Ishikawa (cell line): ENCODE measurements around the gene TPCN2.

Source experiments
- CEBPB ChIP-seq: IDR thresholded peaks from 2 replicates; pipeline ENCODE4 v1.6.1; 2012
- EP300 ChIP-seq: IDR thresholded peaks from 2 replicates; pipeline ENCODE4 v1.6.1; 2012; ENCODE audit warnings: borderline replicate concordance
- MAX ChIP-seq: IDR thresholded peaks from 2 replicates; pipeline ENCODE4 v1.6.1; 2012
- ZBTB7A ChIP-seq: IDR thresholded peaks from 2 replicates; pipeline ENCODE4 v1.6.1; 2012; ENCODE audit warnings: low read depth

GRCh38 chr11:69136471-69136870 lies 87.7 kb downstream of the TPCN2 start:
- no peak for TF ChIP-seq EP300
- TF ChIP-seq CEBPB = no peak
- TF ChIP-seq MAX = no peak
- TF ChIP-seq ZBTB7A = no peak
